Hematopoietic multipotent progenitor cell treated with erythropoietin and hydrocortisone succinate and interleukin-3 and kit ligand, for 8 days (in vitro differentiated cells): ENCODE data around the gene KLF11.
"Not testable (repeated sequence)": the region's sequence is repeated elsewhere in the genome, so short reads cannot be mapped to it uniquely, and the experiment has no call there.

ENCODE experiments used
- DNase-seq: peaks from one replicate; pipeline ENCODE4 v3.0.0-alpha.2; 2015

The KLF11 gene

DNA sequence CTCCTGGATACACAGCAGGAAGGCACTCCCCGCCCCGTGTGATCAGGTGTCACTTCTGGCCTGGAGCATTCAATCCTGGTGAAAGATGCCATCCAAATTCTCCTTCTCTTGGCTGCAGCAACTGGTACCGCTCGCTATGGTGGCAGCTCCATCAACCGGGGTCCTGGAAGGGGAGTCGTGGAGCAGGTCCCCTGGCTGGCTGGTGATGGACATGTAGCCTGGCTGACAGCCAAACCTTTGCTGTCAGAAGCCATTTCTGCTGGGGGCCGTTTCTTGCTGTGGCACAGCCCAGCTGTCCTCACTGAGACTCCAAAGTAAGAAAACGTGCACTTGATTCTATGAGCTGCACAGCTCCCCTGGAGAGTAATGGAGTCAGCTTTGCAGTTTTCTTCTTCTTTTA is 44.0 kb downstream of the KLF11 start:
- no peak for DNase-seq

DNA sequence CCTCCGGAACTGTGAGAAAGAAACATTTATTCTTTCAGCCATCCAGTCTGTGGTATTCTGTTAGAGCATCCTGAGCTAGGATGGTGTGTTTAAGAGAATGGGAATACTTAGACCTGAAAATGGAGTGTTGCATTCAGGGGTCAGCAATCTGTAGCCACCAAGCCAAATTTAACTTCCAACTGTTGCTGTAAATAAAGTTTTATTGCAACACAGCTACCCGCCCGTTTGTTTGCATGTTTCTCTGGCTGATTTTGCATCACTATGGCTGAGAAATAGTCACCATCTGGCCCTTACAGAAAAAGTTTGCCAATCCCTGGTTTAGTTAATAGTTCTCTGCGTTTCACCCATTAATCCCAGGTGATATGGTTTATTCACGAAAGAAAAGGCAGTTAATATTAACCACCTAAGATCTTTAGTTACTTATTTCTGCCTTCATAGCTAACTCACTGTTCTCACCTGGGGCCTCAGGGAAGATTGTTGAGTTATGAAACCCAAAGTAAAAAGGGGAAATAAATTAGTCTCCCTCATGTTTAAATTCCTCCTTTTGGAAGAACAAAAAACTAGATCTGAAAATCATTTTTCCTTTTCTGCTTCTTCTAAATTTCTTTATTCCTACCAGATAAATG is 46.3 kb downstream of the KLF11 start:
- DNase-seq, result no peak

DNA sequence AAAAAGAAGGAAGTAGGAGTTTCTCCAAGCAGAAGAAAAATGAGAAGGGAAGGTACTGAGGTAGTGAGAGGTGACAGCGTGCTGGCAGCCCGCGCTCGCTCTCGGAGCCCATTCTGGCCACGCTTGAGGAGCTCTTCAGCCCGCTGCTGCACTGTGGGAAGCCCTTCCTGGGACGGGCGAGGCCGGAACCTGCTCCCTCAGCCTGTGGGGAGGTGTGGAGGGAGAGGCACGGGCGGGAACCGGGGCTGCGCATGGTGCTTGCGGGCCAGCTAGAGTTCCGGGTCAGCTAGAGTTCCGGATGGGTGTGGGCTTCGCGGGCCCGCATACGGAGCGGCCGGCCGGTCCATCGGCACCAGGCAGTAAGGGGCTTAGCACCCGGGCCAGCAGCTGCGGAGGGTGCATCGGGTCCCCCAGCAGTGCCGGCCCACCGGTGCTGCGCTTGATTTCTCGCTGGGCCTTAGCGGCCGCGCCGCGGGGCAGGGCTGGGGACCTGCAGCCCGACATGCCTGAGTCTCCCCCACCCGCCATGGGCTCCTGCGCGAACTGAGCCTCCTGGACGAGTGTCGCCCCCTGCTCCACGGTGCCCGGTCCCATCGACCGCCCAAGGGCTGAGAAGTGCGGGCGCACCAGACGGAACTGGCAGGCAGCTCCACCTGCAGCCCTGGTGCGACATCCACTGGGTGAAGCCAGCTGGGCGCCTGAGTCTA is 48.0 kb downstream of the KLF11 start:
- DNase-seq, result peak; percentile 32

DNA sequence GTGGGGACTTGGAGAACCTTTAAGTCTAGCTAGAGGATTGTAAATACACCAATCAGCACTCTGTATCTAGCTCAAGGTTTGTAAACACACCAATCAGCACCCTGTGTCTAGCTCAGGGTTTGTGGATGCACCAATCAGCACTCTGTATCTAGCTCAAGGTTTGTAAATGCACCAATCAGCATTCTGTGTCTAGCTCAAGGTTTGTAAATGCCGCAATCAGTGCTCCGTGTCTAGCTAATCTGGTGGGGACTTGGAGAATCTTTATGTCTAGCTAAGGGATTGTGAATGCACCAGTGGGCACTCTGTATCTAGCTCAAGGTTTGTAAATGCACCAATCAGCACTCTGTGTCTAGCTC is 48.5 kb downstream of the KLF11 start:
- DNase-seq, result not testable (repeated sequence)

DNA sequence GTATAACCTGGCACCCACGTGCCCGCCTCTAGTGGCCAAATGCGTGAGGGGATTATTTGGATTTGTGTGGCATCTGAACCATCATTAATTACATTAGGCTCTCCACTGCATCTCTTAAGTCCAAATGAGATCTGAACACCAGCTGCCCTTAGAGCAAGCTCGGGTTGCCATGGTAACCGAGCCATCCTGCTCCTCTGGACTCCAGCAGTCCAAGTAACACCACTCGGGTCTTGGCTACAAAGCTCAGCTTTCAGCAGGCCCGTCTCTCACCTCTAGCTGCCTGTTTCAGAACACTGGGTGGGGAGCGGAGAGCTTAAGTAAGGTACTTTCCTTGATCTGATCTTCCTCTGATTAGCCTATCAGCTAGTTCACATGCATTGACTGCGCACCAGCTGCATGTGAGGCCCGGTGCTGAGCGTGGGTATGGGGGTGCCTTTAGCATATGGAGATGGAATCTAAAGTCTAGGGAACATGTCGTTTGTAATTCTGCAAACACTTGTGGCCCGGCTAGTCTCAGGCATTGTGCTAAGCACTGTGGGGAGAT is 51.0 kb downstream of the KLF11 start:
- DNase-seq, result no peak

DNA sequence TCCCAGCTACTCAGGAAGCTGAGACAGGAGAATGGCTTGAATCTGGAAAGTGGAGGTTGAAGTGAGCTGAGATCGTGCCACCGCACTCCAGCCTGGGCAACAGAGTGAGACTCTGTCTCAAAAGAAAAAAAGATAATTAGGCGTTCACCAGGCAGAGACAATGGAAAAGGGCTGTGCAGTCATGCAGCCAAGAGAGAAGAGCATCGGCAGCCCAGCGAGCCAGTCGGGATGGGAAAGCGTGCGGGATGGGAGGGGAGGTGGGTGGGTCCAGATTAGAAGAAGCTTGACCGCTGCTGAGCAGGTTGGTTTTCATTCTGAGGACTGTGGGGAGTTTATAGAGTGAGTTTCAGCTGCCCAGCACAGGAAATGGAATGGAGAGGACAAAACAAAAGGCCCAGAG is 51.8 kb downstream of the KLF11 start:
- DNase-seq, result no peak

DNA sequence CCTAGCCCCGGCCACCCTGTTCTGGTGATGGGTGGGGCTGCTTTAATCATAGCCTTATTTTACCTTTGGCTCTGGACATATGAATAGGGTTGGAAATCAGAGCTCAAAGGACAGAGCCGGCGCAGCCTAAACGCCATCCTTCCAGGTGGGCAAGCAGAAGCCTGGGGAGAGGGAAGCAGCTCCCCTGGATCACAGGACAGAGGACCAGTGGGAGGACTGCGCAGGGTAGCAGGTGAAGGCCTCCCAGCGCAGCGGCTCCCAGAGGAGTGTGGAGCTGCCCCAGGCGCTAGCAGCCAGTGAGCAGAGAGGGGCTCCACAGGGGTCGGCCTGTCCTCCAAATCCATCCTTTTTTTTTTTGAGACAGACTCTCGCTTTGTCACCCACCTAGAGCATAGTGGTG is 53.3 kb downstream of the KLF11 start:
- no peak for DNase-seq

DNA sequence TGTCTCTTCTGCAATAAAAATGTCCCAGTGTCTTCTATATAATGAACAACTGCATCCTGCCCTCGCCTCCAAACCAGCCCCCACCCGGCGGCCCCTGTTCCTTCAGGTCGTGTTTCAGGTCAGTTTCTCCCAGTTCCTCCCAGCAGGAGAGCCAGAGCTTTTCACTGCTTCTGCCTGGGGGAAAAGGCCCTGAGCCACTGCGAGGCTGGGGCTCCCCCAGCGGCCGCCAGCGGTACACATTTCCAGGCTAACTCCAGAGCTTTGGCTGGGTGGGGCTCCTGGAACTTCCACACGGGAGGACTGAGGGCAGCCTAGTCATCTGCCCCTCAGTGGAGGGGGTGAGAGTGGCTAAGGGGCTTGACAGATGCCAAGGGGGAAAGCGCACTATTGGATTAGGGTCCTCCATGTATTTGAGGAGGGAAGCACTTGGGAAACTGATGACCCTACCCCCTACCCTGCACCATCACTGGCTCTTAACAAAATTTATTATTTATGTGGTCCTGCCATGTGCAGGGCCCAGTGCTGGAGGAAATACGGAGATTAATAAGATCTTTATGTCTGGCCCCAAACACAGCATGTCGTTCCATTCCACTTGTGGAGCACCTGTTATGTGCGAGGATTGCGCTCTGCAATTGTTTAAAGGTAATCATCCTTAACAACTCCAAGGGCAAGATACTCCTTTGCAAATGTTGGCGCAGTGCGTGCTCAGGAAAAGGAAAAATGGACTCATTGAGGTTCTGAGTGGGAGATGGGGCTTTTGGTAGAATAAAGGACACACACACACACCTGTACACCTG is 54.2 kb downstream of the KLF11 start:
- peak; percentile 43 for DNase-seq

DNA sequence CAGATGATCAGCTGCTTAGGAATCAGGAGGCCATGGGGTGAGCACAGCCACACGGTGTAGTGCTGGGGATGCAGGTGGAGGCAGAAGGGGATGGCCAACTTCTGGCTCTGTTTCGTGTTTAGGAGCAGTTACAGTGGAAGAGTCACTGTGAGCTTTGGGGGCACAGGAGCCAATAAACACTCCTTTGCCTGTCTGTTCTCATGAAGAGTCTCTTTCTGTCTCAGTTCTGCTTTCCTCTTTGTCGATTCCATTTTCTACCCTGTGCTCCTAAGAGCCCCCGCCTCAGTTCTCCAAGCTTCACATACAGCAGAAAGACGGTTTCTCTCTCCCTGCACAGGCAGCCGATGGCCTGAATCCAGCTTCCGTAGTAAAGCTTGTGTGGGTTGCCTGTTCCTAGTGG is 58.1 kb downstream of the KLF11 start:
- no peak for DNase-seq

DNA sequence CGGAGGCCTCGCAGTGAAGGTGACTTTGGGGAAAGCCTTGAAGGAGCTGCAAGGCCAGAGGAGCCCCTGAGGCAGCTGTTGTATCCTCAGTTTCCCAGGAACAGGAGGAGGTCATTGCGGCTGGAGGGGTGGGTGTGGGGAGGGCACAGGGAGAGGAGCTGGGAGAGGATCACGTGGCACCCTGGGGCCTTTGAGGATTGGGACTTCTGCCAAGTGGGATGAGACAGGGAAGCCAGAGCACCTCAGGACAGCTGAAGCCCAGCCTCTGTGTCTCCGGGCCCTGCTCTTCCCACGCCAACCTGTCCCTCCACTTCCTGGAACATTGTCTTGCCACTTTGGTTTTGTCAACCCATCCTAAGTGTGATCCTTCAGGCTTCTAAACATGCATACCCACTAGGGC is 59.8 kb downstream of the KLF11 start:
- DNase-seq, result no peak
